Eye (tissue), 1 donor: ENCODE results near the gene FOLR2.
"Not testable (repeated sequence)": the region's sequence is repeated elsewhere in the genome, so short reads cannot be mapped to it uniquely, and the experiment has no call there.

ENCODE experiments used
- DNase-seq: peaks from one replicate; pipeline ENCODE4 v3.0.0-alpha.2; 2015

FOLR2 gene

DNA sequence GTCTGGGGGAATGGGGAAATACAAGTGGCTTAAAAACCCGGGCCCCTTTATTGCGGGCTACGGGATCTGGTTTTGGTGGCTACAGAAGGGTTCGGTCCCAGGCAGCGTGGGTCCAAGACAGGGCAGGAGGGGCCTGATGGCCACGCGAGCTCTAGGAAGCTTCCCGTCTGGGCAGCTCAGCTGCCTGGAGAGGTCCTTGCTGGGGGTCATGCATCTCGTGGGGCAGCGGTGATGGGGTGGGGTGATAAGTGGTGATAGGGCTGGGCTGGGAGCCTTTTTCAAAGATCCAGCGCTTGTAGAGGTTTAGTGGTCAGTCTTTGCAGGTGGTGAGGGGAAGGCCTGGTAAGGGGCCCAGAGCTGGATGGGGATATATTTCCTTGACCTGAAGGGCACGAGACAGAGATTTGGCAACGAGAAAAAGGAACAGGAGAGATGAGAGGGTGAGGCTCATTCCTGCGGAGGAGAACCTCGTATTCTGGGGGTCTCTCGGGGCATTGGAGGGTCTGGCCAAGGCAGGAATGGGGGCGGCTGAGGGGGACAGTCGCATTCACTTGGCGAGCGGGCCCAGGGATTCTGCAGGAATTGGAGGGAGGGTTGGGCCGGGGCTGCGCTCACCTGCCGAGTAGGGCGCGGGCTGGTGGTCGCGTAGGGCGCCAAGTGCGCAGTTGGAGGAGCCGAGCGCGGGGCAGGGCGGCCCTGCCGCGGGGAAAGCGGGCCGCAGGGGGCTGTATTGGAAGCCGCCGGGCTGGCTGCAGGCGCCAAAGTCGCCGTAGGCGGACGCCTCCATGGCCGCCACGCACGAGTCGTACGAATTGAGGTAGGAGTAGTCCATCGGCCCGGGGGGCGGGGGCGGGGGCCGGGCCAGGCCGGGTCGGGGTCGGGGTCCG lies 26.8 kb downstream of the FOLR2 start:
- DNase-seq: no peak

DNA sequence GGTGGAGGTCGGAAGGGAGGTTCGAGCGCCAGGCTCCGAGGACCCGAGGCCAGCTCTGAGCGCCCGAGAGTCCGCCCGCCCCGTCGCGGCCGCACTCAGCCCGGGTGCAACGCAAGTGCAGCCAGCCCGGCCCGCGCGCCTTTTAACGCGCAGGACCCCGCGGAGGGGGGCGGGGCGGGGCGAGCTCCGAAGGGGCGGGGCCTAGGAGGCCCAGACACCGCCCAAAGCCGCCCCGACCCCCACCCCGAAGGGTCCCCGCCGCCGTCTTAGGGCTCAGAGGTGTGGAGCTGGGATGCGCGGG lies 27.4 kb downstream of the FOLR2 start, which contains the start of gene PHOX2A:
TSS of gene PHOX2A (minus strand) at position 117 of the 301 bp plus-strand sequence. CDS start 172 bp downstream, outside the sequence.
- DNase-seq: peak; percentile 35

DNA sequence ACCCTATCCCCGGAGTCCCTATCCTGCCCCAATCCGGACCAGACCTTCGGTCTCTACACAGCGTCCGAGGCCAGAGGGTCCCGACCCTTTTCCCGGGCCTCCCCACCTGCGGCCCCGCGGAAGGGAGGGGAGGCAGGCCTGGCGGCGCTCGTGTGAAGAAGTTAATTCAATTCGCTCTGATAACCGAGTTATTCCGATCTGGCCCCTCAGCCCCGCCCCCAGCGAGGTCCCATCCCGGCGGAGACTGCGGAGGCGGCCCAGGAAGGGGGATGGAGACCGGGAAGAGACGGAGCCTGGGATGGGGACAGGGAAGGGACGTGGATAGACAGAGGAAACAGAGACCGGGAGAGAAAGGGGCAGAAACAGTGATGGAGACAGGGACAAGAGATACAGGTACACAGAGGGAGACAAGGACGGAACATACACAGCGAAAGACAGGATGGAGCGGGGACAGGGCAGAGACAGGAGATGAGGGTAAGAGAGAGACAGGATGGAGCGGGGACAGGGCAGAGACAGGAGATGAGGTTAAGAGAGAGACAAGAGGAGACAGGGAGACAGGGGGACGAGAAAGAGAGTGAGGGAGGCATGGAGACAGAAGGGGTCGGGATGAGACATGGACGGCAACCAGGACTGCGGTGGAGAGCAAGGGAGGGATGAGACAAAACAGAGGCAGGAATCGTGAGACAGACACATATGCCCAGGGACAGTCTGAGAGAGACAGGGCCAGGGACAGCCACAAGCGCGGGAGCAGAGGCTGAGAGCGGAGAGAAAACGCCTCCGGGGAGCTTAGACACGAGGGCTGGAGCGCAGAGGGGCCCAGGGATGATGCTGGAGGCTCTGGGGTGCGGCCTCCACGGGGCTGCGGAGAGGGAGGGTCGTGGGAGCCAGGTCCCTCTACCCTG lies 28.0 kb downstream of the FOLR2 start:
- peak; percentile 56 for DNase-seq

DNA sequence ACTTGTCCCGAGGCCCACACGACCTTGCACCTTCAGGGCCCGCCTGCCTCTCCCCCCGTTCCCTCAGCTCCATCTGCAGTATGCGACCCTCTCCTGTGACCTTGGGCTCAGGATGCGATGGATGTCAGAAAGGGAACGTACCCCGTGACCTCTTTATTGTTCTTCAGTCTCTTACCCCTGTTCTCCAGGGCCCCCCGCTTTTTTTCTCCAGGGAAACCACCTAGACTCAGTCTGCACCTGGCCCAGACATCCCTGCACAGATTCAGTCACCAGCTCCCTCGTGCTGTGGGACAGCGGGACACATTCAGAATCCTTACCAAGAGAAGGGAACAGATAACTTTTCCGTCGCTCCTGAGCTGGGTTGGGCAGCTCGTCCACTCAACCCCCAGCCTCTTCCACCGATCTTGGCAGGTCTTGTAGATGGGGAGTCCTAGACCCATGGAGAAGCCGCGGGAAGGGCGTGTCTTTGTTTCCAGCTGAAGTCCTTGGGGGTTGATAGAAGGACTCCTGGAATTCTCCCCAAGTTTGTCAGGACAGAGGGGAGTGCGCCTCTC lies 28.7 kb downstream of the FOLR2 start:
- DNase-seq: no peak

DNA sequence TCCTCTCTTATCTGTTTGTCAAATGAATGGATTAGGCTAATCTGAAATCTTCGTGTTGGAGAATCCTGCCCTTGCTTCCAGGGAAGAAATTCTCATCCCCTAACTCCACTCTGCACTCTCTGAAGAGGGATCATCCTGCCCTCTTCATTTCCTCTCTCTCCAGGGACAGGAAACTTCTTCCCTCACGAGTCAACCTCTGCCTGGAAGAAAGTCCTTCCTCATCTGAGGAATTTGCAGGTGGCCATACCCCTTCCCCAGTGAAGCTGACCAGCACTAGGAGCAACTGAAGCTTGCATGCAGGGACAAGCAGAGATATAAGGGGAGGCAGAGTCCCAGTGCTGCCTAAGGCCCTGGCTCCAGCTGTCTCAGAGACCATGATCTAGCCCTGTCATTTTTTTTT lies 31.0 kb downstream of the FOLR2 start:
- DNase-seq: no peak

DNA sequence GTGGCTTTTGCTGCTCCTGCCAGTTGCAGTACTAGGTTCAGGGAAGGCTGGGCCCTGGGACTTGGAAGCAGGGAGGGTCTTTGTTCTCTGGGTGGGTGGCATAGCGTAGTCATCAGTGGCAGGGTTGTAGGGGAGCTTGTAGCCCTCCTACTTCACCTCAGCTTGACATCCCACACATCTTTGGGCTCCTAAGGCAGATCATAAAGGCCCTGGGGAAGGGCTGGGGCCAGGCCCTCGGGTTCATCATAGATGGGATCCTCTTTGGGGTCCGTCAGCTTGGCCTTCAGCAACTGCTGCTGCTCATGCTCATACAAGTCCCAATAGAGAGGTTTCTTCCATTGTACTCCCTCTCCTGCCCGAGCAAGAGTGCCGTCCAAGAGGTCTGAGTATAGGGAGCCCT lies 33.4 kb downstream of the FOLR2 start:
- DNase-seq: no peak

DNA sequence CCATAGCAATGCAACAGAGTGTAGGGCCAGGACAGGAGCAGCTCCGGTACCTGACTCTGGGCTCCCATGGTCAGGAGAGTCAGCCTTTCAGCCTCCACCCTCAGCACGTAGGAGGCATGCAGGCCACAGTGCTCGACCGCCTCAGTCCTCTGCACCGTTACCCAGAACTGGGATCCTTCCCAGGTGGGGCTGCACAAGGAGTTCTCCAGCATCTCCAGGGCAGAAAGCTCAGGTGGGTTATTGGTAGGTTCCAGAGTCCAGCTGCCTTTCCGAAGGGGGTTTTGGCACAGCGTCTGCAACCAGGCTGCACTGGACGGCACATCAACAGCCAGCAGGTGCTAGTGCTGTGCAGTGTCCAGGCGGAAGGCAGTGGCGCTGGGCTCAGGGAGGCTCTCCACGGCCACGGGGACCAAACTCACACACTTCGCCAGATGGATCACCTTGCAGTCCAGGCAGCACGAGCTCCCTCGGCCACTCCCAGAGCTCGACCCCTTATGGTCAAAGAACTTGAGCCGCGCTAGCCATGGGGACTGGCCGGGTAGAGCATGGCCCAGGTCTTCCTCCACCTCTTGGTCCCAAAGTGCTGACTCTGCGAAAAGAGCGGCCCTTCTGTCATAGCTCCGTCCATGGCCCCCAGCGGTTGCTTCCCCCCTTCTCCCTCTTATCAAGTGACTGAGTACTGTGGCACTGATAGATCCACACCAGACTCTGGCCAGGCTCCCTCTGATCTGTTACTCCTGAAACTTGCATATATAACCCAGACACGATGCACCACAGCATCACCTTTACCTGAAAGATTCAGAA lies 34.3 kb downstream of the FOLR2 start:
- DNase-seq: no peak

DNA sequence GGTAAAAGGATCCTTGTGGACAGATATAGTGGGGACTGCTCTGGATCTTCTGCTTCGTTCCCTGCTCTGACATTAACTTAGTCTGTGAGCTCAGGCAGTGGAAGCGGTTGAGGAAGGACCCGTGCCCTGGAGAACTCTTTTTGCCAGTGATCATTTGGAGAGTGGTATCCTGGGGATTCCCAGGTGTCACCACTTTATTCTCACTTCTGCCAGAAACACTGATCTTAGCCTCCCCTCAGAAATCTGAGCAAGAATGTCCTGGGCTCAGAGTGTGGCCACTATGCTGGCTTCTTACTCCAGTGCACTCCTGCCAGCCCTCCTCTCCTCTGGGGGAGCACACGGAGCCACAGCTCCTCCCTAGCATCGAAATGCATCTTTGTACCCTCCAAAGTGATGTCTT lies 35.0 kb downstream of the FOLR2 start:
- no peak for DNase-seq

DNA sequence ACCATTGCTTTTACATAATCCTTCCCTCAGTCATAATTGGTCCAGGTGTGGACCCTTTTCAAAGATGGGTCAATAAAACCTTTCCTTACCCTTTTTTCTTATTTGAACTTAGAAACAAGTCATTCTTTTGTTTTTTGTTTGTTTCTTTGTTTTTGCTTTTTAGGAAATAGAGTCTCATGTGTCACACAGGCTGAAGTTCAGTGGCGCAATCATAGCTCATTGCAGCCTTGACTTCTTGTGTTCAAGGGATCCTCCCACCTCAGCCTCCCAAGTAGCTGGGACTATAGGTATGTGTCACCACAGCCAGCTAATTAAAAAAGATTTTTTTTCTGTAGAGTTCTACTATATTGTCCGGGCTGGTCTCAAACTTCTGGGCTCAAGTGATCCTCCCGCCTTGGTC lies 36.8 kb downstream of the FOLR2 start:
- DNase-seq: no peak

DNA sequence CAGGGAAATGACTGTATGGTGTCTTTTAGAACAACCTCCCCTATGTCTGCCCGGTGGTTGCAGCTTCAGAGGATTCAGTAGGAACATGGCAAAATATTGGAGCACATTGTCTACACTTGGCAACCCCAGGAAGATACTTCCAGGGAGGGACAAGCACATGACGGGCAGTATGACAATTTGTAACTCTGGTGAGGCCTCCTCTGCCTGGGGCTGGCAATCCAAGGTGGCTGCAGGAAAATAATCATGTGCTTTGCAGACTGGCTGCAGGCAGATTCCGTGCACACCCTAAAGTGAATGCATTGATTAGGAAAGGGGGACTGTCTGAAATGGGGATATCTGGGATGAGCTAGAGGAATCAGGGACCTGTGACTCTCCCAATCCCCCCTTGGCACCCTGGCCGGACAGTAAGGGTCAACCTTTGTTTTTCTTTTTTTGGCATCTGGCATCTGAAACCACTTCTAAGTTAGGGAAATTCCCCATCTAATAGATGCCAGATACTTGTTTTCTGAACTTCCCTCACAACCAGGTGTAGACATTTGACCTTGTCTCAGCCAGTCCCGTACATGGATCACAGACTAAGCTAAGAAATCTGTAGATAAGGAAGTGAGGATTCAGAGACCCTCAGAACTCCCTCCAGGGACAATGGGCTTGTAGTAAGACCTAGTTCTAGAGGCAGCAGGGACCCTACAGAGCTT lies 37.9 kb downstream of the FOLR2 start:
- no peak for DNase-seq

DNA sequence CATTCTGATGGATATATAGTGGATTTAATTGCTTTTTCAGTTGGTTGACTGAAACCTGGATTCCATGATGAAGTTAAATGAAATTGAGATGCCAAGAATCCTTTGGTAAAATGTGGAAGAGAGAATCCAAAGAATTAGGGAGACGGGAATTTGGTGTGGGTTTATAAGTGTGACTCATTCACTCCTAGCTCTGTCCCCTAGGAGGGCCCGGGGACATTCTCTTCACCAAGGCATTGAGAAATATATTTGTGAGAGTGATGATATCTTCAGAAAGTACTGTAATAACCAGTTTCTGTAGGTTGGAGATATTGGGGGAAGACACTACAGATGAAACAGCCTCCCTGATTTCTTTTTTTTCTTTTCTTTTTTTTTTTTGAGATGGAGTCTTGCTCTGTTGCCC lies 41.0 kb downstream of the FOLR2 start:
- DNase-seq: no peak

DNA sequence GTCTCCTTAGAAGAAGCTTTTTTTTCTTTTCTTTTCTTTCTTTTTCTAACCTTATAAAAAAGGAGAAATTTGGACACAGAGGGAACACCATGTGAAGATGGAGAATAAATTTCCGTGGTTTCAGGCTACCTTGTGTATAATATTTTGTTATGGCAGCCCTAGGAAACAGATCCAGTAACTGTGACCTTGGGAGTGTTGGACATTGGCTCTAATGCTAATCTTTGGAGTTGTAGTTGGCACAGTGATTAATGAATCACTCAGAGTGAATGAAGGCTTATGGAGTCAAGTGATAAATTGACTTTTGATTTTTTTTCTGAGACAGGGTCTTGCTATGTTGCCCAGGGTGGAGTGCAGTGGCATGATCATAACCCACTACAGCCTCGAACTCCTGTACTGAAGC lies 42.9 kb downstream of the FOLR2 start:
- DNase-seq: no peak

DNA sequence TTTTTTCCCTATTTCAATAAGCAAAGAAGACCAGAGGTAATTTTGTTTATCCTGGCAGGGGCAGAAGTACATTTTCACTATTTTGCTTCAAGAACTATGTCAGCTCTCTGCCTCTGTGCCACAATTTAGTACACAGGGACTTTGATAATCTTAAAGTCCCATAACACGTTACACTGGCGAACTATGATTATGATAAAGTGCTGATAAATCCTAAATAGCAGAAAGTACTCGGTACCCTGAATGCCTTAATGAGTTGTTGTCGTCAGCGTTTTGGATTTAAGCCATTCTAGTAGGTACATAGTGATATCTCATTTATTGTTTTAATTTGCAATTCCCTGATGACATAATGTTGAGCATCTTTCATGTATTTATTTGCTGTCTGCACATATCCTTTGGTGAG lies 44.0 kb downstream of the FOLR2 start:
- DNase-seq: no peak

DNA sequence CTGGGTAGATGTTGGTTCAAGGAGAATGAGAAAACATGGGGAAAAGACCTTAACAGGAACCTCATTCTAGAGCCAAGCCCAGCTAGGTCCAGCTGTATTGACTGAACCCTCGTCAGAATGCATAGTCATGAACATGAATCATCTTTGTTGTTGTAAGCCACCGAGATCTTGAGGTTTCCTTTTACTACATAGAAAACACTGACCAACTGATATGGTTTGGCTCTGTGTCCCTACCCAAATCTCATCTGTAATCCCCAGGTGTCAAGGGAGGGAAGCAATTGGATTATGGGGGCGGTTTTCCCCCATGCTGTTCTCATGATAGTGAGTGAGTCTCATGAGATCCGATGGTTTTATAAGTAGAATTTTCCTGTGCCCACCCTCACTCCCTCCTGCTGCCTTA lies 46.8 kb downstream of the FOLR2 start:
- no peak for DNase-seq

DNA sequence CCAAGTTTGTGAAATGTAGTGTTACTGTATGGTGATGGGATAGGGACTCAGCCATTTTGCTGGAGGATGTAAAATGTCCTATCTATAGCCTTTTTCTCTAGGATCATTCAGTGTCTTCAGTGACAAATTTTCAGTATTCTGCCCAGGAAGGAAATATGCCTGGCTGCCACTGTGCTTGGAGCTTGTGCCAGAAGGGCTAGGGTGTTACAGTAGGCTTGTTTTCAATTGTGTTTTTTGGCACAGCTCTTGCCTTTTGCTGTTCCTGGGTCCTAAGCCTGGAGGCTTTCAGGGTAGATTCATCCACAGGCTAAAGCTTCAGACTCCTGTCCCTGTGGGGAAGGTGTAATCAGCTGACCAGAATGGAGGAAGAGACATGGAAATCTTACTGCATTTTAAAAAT lies 49.4 kb downstream of the FOLR2 start:
- DNase-seq: no peak

DNA sequence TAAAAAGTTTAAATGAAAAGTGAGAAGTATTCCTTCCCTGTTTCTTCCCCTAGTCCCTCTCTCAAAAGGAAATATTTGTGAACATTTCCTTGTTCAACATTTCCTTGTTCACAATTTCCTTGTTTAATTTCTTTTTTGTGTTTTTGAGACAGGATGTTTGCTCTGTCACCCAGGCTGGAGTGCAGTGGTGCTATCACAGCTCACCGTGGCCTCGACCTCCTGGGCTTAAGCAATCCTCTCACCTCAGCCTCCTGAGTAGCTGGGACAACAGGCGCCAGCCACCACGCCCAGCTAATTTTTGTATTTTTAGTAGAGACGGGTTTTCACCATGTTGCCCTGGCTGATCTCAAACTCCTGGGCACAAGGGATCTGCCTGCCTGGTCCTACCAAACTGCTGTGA lies 50.4 kb downstream of the FOLR2 start:
- DNase-seq: not testable (repeated sequence)

DNA sequence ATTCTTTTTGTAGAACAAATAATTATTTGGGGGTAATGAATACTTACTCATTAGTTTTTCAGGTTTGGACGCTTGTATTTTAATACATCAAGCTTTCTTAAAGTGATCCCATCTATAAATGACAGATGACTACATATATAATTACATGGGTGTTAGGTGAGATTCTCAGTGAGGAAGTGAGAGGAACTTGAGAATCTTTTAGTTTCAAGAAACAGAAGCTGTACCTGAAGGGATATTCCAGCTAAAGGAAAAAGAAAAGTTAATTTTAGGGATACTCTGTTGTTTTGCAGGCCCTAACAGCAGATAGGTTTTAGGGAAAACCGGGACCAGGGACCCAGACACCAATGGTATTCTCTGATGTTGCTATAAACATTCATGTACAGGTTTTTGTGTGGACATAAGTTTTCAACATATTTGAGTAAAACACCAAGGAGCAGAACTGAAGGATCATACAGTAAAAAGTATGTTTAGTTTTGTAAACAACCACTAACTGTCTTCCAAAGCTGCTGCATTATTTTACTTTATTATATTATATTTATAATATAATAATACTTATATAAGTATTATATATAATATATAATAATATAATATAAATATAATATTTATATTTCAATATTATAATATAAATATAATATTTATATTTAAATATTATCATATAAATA lies 51.5 kb downstream of the FOLR2 start:
- DNase-seq: no peak
